Ishikawa (cell line): ENCODE measurements around the gene SEC63.

ENCODE experiments used
- CEBPB ChIP-seq: IDR thresholded peaks from 2 replicates; pipeline ENCODE4 v1.6.1; 2012
- CREB1 ChIP-seq: IDR thresholded peaks from 2 replicates; pipeline ENCODE4 v1.6.1; 2012; ENCODE audit warnings: low read depth
- EGR1 ChIP-seq: IDR thresholded peaks from 2 replicates; pipeline ENCODE4 v1.6.1; 2012
- EP300 ChIP-seq: IDR thresholded peaks from 2 replicates; pipeline ENCODE4 v1.6.1; 2012; ENCODE audit warnings: borderline replicate concordance
- FOXM1 ChIP-seq: IDR thresholded peaks from 2 replicates; pipeline ENCODE4 v1.6.1; 2012; ENCODE audit warnings: low read depth, borderline replicate concordance
- MAX ChIP-seq: IDR thresholded peaks from 2 replicates; pipeline ENCODE4 v1.6.1; 2012
- NFIC ChIP-seq: IDR thresholded peaks from 2 replicates; pipeline ENCODE4 v1.6.1; 2012
- RAD21 ChIP-seq: IDR thresholded peaks from 2 replicates; pipeline ENCODE4 v1.6.1; 2012; ENCODE audit warnings: low read depth
- REST ChIP-seq: IDR thresholded peaks from 2 replicates; pipeline ENCODE4 v1.6.1; 2012; ENCODE audit warnings: low read depth, mild to moderate bottlenecking
- TAF1 ChIP-seq: IDR thresholded peaks from 2 replicates; pipeline ENCODE4 v1.6.1; 2012; ENCODE audit warnings: low read depth, mild to moderate bottlenecking
- TCF12 ChIP-seq: IDR thresholded peaks from 2 replicates; pipeline ENCODE4 v1.6.1; 2012; ENCODE audit warnings: low read depth
- TEAD4 ChIP-seq: IDR thresholded peaks from 2 replicates; pipeline ENCODE4 v1.6.1; 2012
- USF1 ChIP-seq: IDR thresholded peaks from 2 replicates; pipeline ENCODE4 v1.6.1; 2012
- YY1 ChIP-seq: IDR thresholded peaks from 2 replicates; pipeline ENCODE4 v1.6.1; 2012; ENCODE audit warnings: low read depth
- ZBTB7A ChIP-seq: IDR thresholded peaks from 2 replicates; pipeline ENCODE4 v1.6.1; 2012; ENCODE audit warnings: low read depth

The SEC63 gene

GRCh38 chr6:107869871-107870270 is 88.1 kb downstream of the SEC63 start:
- no peak for TF ChIP-seq TCF12
- no peak for TF ChIP-seq CEBPB
- no peak for TF ChIP-seq TEAD4
- no peak for TF ChIP-seq YY1
- TF ChIP-seq RAD21, result no peak
- no peak for TF ChIP-seq EP300
- no peak for TF ChIP-seq EGR1
- no peak for TF ChIP-seq REST
- TF ChIP-seq ZBTB7A, result no peak
- no peak for TF ChIP-seq MAX
- no peak for TF ChIP-seq FOXM1
- TF ChIP-seq USF1, result no peak
- no peak for TF ChIP-seq CREB1
- TF ChIP-seq NFIC, result no peak
- TF ChIP-seq TAF1, result no peak

GRCh38 chr6:107868867-107869611 is 89.0 kb downstream of the SEC63 start:
- TF ChIP-seq TAF1 (no peak), RAD21 (no peak), CEBPB (no peak), MAX (no peak), EP300 (no peak)

GRCh38 chr6:107867302-107867615 is 90.7 kb downstream of the SEC63 start:
- TF ChIP-seq TAF1 (no peak), EP300 (no peak), ZBTB7A (no peak), TEAD4 (no peak)

- TF ChIP-seq RAD21 (peak; percentile 37; the same call in 1 of the 2 replicates), TAF1 (no peak)
Measured at GRCh38 chr6:107866606-107867301, 91.3 kb downstream of the SEC63 start.

GRCh38 chr6:107864226-107865127 is 93.5 kb downstream of the SEC63 start:
- TF ChIP-seq TCF12 (no peak), EP300 (no peak), TAF1 (no peak), FOXM1 (no peak), EGR1 (no peak), TEAD4 (no peak), YY1 (no peak), REST (no peak), ZBTB7A (no peak), USF1 (no peak), MAX (no peak), CEBPB (no peak), RAD21 (no peak), CREB1 (no peak), NFIC (no peak)
